Erythroblast (primary cell): ENCODE results near the gene TRIM46.

Source experiments
- GATA1 ChIP-seq: IDR thresholded peaks from 2 replicates; pipeline ENCODE4 v1.6.1; 2011; ENCODE audit warnings: low read depth, mild to moderate bottlenecking, control low read depth, low read length, moderate library complexity
- POLR2A ChIP-seq: IDR thresholded peaks from 2 replicates; pipeline ENCODE4 v1.6.1; 2011; ENCODE audit warnings: mild to moderate bottlenecking, low read length

DNA sequence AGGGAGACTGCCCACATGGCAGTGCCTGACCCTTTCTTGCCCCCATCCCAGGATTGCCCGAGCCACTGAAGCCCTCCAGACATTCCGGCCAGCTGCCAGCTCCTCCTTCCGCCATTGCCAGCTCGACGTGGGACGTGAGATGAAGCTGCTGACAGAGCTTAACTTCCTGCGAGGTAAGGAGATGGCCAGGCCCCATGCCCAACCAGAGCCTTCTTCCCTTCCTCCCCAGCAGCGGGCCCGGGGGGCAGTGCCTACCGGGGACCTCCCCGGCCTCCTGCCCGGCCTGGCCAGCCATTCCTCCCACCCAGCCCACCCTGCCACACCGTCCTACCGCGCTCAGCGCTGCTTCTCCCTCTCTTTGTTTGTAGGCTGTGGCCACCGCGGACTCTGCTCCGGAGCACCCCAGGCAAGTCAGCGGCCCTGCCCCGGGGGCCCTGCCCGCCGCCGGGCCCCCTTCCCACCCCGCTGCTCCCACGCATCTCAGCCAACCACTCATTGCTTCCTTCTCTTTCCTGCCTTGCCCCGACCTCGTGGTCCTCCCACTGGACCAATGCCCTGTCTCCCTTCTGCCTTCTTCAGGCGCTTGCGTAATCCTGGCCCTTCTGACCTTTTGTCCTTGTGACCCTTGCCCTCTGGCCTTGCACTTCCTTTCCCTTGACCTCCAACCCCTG, 4.9 kb downstream of the TRIM46 start:
- TF ChIP-seq POLR2A (no peak), GATA1 (no peak)
